Neuronal stem cell (in vitro differentiated cells): ENCODE measurements around the gene ANKS1B.

Experiments
- DNase-seq: peaks from one replicate; pipeline ENCODE4 v3.0.0-alpha.2; 2013; ENCODE audit warnings: low spot score
- H2AFZ ChIP-seq: one replicate; pipeline ENCODE4 v1.6.1; 2013; ENCODE audit warnings: mild to moderate bottlenecking, low read length, inconsistent platforms
- H2AK5ac ChIP-seq: 2 replicates; pipeline ENCODE4 v1.6.1; 2013; ENCODE audit warnings: low read depth, mild to moderate bottlenecking, inconsistent platforms, low read length, moderate library complexity, mixed read lengths
- H2BK120ac ChIP-seq: 2 replicates; pipeline ENCODE4 v1.6.1; 2013; ENCODE audit warnings: low read depth, mild to moderate bottlenecking, inconsistent platforms, low read length, moderate library complexity, mixed read lengths
- H2BK12ac ChIP-seq: one replicate; pipeline ENCODE4 v1.6.1; 2013; ENCODE audit warnings: low read length, inconsistent platforms
- H2BK15ac ChIP-seq: 2 replicates; pipeline ENCODE4 v1.6.1; 2013; ENCODE audit warnings: mild to moderate bottlenecking, low read length, inconsistent platforms, mixed read lengths
- H2BK5ac ChIP-seq: one replicate; pipeline ENCODE4 v1.6.1; 2013; ENCODE audit warnings: inconsistent platforms, mild to moderate bottlenecking, low read length, moderate library complexity
- H3K14ac ChIP-seq: one replicate; pipeline ENCODE4 v1.6.1; 2013; ENCODE audit warnings: low read length, inconsistent platforms
- H3K18ac ChIP-seq: 2 replicates; pipeline ENCODE4 v1.6.1; 2013; ENCODE audit warnings: low read length, inconsistent platforms
- H3K23ac ChIP-seq: 2 replicates; pipeline ENCODE4 v1.6.1; 2013; ENCODE audit warnings: low read depth, mild to moderate bottlenecking, mixed read lengths, low read length, inconsistent platforms; ENCODE audit not compliant: poor library complexity
- H3K27ac ChIP-seq: replicated peaks from 3 replicates; pipeline ENCODE4 v1.5.1; 2013; ENCODE audit warnings: low read length, inconsistent platforms
- H3K27me3 ChIP-seq, 3 experiments: 2 replicates each; pipeline ENCODE4 v1.6.1; 2013; ENCODE audit warnings: low read length in 3 of 3, mild to moderate bottlenecking in 2 of 3, inconsistent platforms in 1 of 3, low read depth in 1 of 3, mixed read lengths in 1 of 3, moderate library complexity in 1 of 3; ENCODE audit not compliant: control insufficient read depth in 3 of 3, insufficient read depth in 3 of 3
- H3K36me3 ChIP-seq, 2 donors: replicated peaks in 1 of 2; 2 replicates each; pipeline ENCODE4 v1.6.1; 2013; ENCODE audit warnings: low read length in 2 of 2; ENCODE audit not compliant: control insufficient read depth in 2 of 2, insufficient read depth in 2 of 2
- H3K4ac ChIP-seq: 2 replicates; pipeline ENCODE4 v1.6.1; 2013; ENCODE audit warnings: inconsistent platforms, mild to moderate bottlenecking, low read length, moderate library complexity
- H3K4me1 ChIP-seq, 2 donors: 1 replicate in 1 of 2; 2 replicates in 1 of 2; pipeline ENCODE4 v1.6.1; 2013; ENCODE audit warnings: low read length in 2 of 2, low read depth in 1 of 2; ENCODE audit not compliant: control insufficient read depth in 2 of 2, insufficient read depth in 1 of 2
- H3K4me2 ChIP-seq: one replicate; pipeline ENCODE4 v1.6.1; 2013; ENCODE audit warnings: mild to moderate bottlenecking, low read length, inconsistent platforms; ENCODE audit not compliant: insufficient read depth, poor library complexity, severe bottlenecking
- H3K4me3 ChIP-seq, 2 donors: 2 replicates each; pipeline ENCODE4 v1.5.1; 2013; ENCODE audit warnings: low read length in 2 of 2, mild to moderate bottlenecking in 2 of 2, inconsistent platforms in 1 of 2, moderate library complexity in 1 of 2
- H3K79me1 ChIP-seq: one replicate; pipeline ENCODE4 v1.6.1; 2013; ENCODE audit warnings: low read depth, mild to moderate bottlenecking, inconsistent platforms, low read length, moderate library complexity
- H3K9ac ChIP-seq: one replicate; pipeline ENCODE4 v1.6.1; 2013; ENCODE audit warnings: mild to moderate bottlenecking, low read depth, low read length, inconsistent platforms; ENCODE audit not compliant: poor library complexity
- H3K9me3 ChIP-seq, 2 donors: replicated peaks in 1 of 2; 2 replicates each; pipeline versions ENCODE3 to v1.6.1; 2013; ENCODE audit warnings: low read length in 2 of 2, mild to moderate bottlenecking in 2 of 2, inconsistent platforms in 1 of 2, low read depth in 1 of 2, mixed read lengths in 1 of 2, moderate library complexity in 1 of 2; ENCODE audit not compliant: control insufficient read depth in 2 of 2, insufficient read depth in 1 of 2
- H4K8ac ChIP-seq: one replicate; pipeline ENCODE4 v1.6.1; 2013; ENCODE audit warnings: low read depth, mild to moderate bottlenecking, inconsistent platforms, low read length, moderate library complexity
- H4K91ac ChIP-seq: one replicate; pipeline ENCODE4 v1.6.1; 2013; ENCODE audit warnings: low read length, low read depth, mild to moderate bottlenecking, inconsistent platforms; ENCODE audit not compliant: poor library complexity
- WGBS, 2 donors: extraction: QIAGEN DNeasy Blood & Tissue Kit; methylation state at CpG; one replicate each; pipeline ENCODE4 v1.1.7; 2013; ENCODE audit warnings: missing lambda C conversion rate in 2 of 2, mixed read lengths in 1 of 2; ENCODE audit not compliant: insufficient read length in 2 of 2, insufficient replicate concordance in 1 of 2; ENCODE audit errors: extremely low coverage in 2 of 2; 5-methylcytosine and 5-hydroxymethylcytosine counted together

Gene ANKS1B

DNA sequence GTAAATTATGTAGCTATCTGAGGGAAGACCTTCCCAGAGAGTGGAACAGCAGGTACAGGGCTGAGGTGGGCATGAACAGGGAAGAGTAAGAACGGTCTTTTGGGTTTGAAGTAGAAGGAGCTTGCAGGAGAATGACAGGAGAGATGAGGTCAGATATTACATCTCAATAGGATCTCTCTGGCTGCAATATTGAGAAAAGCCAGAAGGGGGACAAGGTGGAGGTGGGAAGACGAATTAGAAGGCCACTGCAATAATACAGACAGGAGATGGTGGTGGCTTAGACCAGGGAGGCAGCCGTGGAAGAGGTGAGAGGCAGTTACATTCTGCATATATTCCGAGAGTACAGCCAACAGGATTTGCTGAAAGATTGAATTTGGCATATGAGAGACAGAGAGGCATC lies 1029.5 kb downstream of the ANKS1B start:
- Histone ChIP-seq H3K4ac (no peak overlapping the region), H4K8ac (no peak overlapping the region), H3K27me3 (no peaks in the 10 kb centered on the region), H3K9me3 (no peaks in the 10 kb centered on the region), H2BK15ac (no peak overlapping the region), H3K36me3 (no peaks in the 10 kb centered on the region), H2BK5ac (no peak overlapping the region), H3K4me3 (no peak overlapping the region), H4K91ac (no peak overlapping the region), H3K9ac (no peak overlapping the region), H3K14ac (no peak overlapping the region), H2BK12ac (no peak overlapping the region), H2AFZ (no peak overlapping the region), H3K79me1 (no peaks in the 10 kb centered on the region), H3K4me2 (no peak overlapping the region), H3K18ac (no peak overlapping the region), H3K27ac (no peak overlapping the region), H2AK5ac (no peak overlapping the region), H2BK120ac (no peak overlapping the region), H3K23ac (no peak overlapping the region), H3K4me1 (peaks cover 0 to 3% of the 10 kb centered on the region in 2 donors)
- DNase-seq: no peak
- no CpG with 5 or more reads among the region's 4 CpGs for WGBS, 2 donors

- Histone ChIP-seq H3K79me1 (no peaks in the 10 kb centered on the region), H3K9me3 (no peaks in the 10 kb centered on the region), H3K4me3 (no peak overlapping the region), H4K91ac (no peak overlapping the region), H2BK12ac (no peak overlapping the region), H3K27ac (no peak overlapping the region), H3K4ac (no peak overlapping the region), H3K9ac (no peak overlapping the region), H2BK5ac (no peak overlapping the region), H3K23ac (no peak overlapping the region), H3K27me3 (no peaks in the 10 kb centered on the region), H2BK120ac (no peak overlapping the region), H3K18ac (no peak overlapping the region), H3K36me3 (no peaks in the 10 kb centered on the region), H2AK5ac (no peak overlapping the region), H3K4me2 (no peak overlapping the region), H4K8ac (no peak overlapping the region), H3K4me1 (peaks cover 0 to 3% of the 10 kb centered on the region in 2 donors), H2AFZ (no peak overlapping the region), H3K14ac (no peak overlapping the region), H2BK15ac (no peak overlapping the region)
- no CpG with 5 or more reads among the region's 1 CpG for WGBS, 2 donors
- no peak for DNase-seq
These were observed 1030.2 kb downstream of the ANKS1B start for GRCh38 chr12:98954506-98954905.

GRCh38 chr12:98951406-98951805 lies 1033.3 kb downstream of the ANKS1B start:
- Histone ChIP-seq H2BK12ac (no peak overlapping the region), H3K18ac (no peak overlapping the region)

DNA sequence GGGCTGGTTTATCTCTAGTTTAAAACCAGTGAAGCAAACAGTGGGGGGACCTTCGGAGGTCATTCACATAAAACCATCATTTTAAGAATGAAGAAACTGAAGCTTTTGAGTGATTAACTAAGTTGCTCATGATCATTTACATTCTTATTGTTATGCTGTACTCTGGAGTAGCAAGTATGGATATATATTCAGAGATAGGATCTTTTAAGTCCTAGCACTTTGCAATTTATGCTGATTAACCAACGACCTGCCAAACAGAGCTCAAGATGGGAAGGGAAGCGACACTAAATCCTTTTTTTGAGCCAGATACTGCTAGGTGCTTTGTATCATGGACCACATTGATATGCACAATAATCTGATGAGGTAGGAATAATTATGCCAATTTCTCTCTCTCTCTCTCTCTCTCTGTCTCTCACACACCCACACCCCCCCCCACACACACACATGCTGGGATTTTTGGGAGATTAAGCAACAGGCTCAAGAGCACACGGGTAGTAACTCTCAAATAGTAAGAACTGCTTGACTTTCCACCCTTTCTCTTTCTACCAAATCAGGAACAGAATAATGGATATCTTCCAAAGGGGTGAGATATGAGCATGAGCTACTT lies 1036.3 kb downstream of the ANKS1B start:
- Histone ChIP-seq H4K8ac (no peak overlapping the region), H3K27ac (no peak overlapping the region), H2BK5ac (no peak overlapping the region), H2AFZ (no peak overlapping the region), H3K23ac (no peak overlapping the region), H2BK120ac (no peak overlapping the region), H3K4ac (no peak overlapping the region), H3K4me2 (no peak overlapping the region), H3K4me3 (no peak overlapping the region), H3K36me3 (no peaks in the 10 kb centered on the region), H4K91ac (no peak overlapping the region), H2BK15ac (no peak overlapping the region), H3K27me3 (no peaks in the 10 kb centered on the region), H3K9ac (no peak overlapping the region), H3K9me3 (no peaks in the 10 kb centered on the region), H2BK12ac (no peak overlapping the region), H3K14ac (no peak overlapping the region), H2AK5ac (no peak overlapping the region), H3K4me1 (peaks cover 0 to 8% of the 10 kb centered on the region in 2 donors), H3K79me1 (no peaks in the 10 kb centered on the region), H3K18ac (no peak overlapping the region)
- DNase-seq: no peak
- no CpG with 5 or more reads among the region's 4 CpGs for WGBS, 2 donors

More at GRCh38 chr12:98951406-98951805, 1033.3 kb downstream of the ANKS1B start:
- Histone ChIP-seq H4K91ac (no peak overlapping the region), H3K23ac (no peak overlapping the region), H3K9me3 (no peaks in the 10 kb centered on the region), H3K4me3 (no peak overlapping the region), H3K14ac (peak overlapping the region; percentile 65), H3K27me3 (no peaks in the 10 kb centered on the region), H3K79me1 (no peaks in the 10 kb centered on the region), H3K4ac (no peak overlapping the region), H2BK15ac (no peak overlapping the region), H3K27ac (no peak overlapping the region), H3K36me3 (no peaks in the 10 kb centered on the region), H2BK120ac (no peak overlapping the region), H2AK5ac (no peak overlapping the region), H2BK5ac (no peak overlapping the region), H3K4me1 (peaks cover 0 to 8% of the 10 kb centered on the region in 2 donors), H2AFZ (no peak overlapping the region), H3K4me2 (no peak overlapping the region), H4K8ac (no peak overlapping the region), H3K9ac (no peak overlapping the region)
- no peak for DNase-seq
- no CpG with 5 or more reads among the region's 7 CpGs for WGBS, 2 donors
